Activated T-helper 1 cell treated with anti-CD3 and anti-CD28 coated beads, Interleukin-2, amount 50 U/mL, for 16 hours (primary cell): ENCODE measurements around the gene HIPK2.

Experiments used
- DNase-seq, 2 donors: peaks; one replicate each; pipeline ENCODE4 v3.0.0-alpha.2; 2020; ENCODE audit warnings: low read depth in 1 of 2, low spot score in 1 of 2

The HIPK2 gene

DNA sequence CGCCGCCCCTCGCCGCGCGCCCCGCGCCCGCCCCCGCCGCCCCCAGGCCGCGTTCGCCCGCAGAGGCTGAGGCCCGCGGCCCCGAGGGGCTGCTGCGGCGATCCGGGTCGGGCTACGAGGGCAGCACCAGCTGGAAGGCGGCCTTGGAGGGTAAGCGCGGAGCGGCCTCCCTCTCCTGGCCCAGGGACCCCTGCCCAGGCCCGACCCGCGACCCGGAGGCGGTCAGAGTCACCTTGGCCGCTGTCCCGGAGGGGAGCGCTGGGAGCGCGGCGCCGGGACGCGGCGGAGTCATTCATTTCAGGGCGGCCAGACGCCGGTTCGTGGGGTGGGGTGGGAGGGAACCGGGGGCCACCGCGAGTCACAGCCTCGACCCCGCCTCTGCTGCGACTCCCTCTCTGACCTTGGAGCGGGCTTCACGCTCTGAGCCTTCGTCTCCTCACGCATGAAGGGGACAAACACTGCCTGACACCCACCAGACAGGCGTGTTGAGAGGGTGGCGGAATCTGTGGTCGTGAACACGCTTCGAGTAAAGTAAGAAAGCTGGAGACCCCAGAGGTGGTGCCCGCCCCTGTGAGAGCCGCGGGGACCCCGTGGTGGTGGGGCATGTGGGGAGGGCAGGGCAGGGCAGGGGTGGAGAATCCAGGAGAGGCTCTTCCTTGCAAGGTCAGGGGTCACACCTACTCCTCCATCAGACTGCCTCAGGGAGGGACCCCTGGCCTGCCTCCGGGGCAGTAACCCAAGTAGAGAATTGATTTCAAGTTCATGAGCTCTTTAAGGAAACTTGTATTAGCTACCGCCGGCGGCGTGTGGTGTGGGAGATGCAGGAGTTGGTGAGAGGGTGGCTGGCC lies 253.6 kb downstream of the HIPK2 start:
- DNase-seq: no peak

DNA sequence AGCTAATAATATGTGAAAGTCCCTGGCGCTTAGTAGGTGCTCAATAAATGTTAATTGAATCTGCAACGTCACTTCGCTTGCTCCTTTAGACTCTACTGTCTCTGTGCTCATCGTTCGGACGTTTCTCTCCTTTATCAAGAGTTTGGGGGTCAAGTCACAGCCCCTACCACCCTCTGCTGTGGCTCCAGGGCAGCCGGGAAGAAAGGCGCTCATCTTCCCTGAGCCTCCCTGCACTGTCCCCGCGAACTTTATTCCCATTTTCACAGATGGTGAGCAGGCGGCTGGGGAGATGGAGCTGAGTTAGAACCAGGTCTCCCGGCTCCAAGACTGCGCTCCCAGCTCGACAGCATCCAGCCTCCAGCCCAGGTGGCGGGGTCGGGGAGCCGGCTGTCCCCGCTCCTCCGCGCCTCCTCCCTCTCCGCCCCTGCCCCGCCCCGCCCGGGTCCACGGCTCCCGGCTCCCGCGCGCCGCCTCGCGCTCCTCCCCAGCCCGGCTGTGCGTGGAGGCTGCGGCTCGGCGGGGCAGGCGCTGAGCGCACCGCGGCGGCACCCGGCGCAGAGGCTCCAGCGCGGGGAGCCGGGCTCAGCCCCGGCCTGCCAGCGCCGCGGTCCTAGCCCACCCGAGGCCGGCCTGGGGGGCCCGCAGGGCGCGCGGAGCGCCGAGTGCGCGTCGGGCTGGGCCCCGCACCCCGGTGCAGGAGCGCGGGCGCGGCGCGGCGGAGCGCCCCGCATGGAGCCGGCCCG lies 254.4 kb downstream of the HIPK2 start, which contains the start of gene CLEC2L:
Gene CLEC2L (plus strand): TSS at position 487 of the 743 bp plus-strand sequence. CDS start 243 bp downstream, at position 730.
- DNase-seq: no peak

DNA sequence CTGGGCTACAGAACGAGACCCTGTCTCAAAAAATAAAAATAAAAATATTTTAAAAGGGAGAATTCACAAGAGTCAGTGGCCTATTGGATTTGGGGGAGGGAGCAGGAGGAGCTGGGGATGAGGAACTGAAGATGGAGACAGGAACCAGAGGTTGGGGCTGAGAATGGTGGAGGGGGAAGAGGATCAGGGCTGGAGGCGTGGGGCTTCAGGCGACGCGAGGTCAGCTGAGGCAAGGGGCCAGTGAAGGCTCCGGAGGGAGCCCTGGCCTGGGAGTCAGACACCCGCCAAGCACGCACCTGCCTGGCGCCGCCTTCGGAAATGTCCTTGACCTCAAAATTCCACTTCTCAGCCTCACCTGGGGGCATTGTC lies 255.0 kb downstream of the HIPK2 start:
- no peak for DNase-seq

DNA sequence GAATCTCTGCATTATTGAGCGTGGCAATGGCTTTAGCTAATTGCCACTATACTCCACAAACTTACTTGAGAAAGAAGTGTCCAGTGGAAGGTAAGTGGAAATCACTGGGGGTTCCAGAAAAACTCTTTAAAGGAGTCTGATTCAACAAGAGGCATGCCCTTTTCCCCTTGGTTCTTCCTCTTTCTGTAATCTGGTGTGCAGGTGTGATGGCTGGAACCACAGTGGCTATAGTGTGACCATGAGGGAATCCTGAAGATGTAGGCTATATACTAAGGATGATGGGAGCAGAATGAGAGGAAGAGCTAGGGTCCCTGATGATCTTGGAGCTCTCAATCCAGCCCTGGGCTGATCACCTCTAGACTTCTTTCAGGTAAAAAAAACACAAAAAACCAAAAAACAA lies 256.4 kb downstream of the HIPK2 start:
- no peak for DNase-seq

DNA sequence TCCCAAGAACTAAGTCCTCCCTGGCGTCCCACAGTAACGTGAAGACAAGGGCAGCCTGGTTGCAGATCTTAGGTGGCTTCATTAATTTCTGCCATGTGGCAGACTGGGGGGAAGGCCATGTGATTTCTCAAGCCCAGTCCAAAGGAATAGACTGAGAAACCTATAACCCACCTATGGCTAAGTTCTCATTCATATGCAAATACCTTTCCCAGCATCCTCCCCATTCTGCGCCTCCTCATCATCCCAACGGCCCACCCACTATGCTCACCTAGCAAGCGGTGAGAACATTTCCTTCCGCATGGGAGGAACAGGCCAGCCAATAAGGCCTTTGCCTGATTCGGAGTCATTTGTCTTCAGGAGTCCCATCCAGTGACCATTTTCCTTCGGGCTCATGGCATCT lies 262.5 kb downstream of the HIPK2 start:
- no peak for DNase-seq
